IPS DF 4.7 (cell line): ENCODE measurements around the gene SLC9A3.
"Not testable (repeated sequence)": the region's sequence is repeated elsewhere in the genome, so short reads cannot be mapped to it uniquely, and the experiment has no call there.

Source experiments
- DNase-seq: peaks from one replicate; pipeline ENCODE4 v3.0.0-alpha.2; 2013; ENCODE audit warnings: low spot score; ENCODE audit errors: extremely low read depth

The SLC9A3 gene

DNA sequence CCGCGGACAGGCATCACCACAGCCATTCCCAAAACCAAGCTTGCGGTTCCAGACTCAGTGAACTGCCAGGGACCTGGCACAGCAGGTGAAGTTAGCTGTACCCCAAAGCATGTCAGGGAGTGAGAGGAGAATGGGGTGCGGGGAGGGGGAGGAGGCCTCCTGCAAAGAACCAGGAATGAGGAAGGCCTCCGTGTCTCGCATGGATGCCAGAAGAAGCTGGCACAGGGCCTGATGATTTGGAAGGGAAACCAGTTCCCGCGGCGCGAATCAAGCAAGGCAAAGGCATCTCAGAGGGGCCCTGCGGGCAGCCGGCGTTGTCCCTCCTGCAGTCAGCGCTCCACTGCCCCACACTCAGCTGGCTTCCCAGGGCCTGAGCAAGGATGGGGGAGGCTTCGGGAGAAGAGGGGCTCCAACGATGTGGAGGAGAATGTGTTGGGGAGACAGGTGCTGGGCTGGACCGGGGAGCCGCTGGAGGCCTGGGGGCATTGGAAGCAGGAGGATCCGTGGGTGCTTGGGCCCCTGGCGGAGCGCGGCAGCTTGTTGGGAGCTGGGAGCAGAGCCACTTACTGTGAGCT, 14.6 kb downstream of the SLC9A3 start:
- DNase-seq = no peak

- not testable (repeated sequence) for DNase-seq
Observed at GRCh38 chr5:507986-508575, 16.2 kb downstream of the SLC9A3 start.

- no peak for DNase-seq
Observed at GRCh38 chr5:505951-506525, 18.2 kb downstream of the SLC9A3 start.

GRCh38 chr5:504326-505154, 19.7 kb downstream of the SLC9A3 start:
- no peak for DNase-seq

GRCh38 chr5:502325-503079, 21.7 kb downstream of the SLC9A3 start:
- no peak for DNase-seq

DNA sequence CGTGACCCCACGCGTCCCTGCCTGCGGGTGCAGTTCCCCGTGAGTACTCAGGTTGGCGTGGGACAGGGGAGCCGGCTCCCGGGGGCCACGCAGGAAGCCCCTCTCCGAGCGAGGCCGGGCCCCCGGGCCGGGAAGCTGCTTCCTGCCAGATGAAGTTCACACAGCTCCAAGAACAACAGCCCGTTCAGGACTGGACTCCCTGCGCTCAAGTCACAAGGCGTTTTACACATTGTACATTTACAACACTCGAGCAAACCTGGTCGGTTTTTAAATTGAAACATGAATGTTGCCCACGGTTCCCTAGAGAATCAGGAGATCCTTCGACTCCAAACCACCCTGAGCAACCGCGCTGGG, 22.4 kb downstream of the SLC9A3 start:
- no peak for DNase-seq

- no peak for DNase-seq
Observed at GRCh38 chr5:501105-501830, 23.0 kb downstream of the SLC9A3 start.

DNA sequence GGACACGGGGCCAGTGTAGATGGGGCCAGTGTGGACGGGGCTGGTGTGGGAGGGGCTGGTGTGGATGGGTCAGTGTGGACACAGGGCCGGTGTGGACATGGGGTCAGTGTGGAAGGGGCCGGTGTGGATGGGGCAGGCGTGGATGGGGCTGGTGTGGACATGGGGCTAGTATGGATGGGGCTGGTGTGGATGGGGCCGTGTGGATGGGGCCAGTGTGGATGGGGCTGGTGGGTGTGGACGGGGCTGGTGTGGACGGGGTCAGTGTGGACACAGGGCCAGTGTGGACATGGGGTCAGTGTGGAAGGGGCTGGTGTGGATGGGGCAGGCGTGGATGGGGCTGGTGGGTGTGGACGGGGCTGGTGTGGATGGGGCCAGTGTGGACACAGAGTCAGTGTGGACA, 23.8 kb downstream of the SLC9A3 start:
- no peak for DNase-seq

- DNase-seq = no peak
Observed at GRCh38 chr5:499233-500209, 24.7 kb downstream of the SLC9A3 start.

DNA sequence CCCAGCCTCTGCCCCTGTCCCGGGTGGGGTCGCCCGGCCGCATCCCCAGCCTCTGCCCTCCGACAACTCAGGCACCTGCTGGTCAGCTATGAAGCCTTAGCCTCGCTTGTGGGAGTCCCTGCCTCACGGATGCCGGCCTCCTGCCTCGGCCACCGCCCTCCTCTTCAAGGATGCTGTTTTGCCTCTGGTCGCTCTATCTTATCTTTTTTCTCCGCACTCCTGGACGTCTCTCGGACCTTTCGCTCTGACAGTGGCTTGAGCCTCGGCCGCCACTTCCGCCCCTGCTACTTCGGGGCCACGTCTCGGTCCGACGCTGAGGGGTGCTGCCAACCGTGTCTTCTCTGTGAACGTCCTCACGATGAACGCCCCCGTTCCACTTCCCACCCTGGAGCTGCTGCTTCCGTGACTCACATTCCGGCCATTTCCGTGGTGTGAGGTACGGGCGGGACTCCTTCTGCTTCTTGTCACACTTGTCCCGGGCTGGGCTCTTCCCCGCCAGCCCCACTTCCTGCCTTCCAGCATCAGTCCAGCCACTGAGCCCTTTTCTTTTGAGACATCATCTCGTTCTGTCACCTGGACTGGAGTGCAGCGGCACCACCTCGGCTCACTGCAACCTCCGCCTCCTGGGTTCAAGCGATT, 26.3 kb downstream of the SLC9A3 start:
- DNase-seq = no peak

DNA sequence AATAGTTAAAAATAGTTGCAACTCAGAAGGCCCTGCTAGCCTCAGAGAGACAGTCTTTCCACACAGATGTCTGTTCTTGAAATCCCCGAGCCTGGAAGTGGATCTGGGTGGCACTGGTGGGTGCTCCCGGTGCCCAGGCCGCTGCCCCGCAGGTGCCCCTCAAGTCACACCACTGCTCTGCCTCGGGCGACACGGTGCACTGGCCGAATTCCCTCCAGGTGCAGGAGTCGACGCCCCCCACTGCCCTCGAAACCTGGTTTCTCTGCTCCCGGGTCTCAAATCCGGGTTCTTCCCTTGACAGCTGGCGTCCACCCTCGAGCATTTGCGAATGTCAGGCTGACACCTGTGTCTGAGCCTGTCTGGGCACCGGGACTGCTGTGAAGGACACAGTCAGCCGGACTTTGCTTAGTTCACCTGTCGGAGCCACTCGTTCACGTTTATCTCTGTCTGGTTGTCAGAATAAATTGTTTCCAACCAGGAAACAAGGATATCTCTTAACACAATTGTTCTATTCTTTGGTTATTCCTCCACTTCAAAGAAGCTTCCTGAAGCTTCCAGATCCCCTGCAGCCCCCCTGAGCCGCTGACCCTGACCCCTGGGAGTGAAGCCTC, 27.1 kb downstream of the SLC9A3 start:
- DNase-seq = no peak

DNA sequence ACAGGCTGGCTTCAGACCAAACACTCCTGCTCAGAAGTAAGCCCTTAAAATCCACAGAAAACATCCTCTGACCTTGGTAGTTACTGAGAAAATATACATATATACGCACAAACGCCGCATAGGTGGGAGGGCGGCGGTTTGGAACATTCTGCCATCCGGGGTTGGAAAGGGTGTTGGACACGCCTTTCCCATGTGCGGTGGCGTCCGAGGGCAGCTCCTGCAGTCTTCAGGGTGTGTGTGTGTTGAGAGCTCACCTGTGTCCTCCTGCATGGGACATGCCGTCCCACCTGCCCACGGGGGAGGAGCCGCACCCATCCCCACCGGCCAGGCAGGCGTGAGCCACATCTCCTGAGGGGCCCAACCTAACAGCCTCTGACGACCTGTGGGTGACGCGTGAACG, 28.2 kb downstream of the SLC9A3 start:
- no peak for DNase-seq

- DNase-seq = no peak
Observed at GRCh38 chr5:494667-495255, 29.5 kb downstream of the SLC9A3 start.

DNA sequence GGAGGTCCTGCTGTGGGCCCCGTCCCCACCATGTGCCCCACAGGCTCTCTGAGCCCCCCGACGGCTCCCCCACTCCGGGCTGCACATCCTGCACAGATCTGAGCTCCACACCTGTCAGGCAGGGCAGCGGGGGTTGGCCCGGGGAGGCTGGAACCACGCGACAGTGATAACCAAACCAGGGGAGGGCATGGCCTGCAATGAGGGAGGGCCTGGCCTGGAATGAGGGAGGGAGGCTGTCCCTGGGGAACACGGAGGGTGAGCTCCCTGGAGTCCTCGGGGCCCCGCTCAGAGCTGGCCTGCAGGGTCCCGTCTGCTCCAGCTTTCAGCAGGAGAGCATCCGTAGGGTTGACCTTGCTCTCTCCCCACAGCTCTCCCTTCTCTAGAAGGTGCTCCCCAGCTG, 30.5 kb downstream of the SLC9A3 start:
- no peak for DNase-seq

DNA sequence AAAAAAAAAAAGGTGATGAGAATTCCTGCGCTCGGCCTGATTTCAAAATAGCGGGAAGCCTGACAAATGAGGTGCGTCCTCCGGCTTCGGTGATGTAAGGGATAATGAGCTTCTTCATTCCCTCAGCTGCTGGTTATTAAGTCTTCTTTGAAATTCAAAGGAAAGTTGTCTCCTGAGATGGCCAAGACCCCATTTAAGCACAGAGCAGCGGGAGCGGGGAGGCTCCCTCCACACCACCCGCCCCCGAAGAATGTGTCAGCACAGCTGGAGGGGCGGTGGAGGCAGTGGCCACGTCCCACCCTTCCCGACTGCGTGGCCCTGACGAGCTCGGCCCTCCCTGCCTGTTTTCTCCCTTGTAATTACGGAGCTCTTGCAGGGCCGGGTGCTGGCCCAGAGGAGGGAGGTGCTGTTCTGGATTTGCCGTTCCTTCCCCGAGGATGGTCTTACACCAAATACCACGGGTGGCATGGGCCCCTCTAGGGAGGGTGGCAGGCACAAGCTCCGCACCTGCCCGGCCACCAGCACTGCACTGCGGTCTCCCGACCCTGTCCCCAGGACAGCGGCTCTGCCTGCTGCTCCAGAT, 31.0 kb downstream of the SLC9A3 start:
- no peak for DNase-seq

DNA sequence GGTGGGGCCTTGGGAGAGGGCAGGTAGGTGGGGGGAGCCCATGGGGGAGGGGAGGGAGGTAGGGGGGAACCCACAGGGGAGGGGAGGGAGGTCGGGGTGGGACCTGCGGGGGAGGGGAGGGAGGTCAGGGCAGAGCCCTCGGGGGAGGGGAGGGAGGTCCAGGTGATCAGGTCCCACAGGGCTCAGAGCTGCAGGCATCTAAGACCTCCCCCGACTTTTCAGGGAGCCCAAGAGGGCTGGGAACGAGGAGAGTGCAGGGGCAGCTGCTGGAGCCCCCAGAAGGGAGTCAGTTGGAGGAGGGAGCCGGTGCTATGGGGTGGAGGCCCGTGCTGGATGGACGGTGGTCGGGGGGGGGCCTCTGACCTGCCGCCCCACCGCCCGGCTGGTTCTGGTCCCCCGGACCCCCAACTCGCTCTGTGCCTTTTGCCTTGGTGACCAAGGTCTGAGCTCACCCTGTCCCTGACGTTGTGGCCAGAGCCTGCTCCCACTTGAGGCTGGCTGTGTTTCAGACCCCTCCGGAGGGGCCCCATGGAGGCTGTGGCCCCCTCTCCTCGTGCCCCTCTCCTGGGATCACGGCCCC, 31.8 kb downstream of the SLC9A3 start:
- DNase-seq = no peak

DNA sequence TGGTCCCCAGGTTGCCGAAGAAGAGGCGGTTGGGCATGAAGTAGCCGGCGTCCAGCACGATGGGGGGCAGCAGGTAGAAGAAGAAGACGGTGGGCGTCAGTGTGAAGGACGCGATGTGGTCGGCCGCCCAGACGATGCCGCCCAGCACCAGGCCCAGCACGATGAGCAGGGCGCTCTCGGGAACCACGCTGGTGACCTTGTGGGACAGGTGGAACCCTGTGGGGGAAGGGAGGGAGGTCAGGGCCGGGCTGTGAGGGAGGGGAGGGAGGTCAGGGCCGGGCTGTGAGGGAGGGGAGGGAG, 32.4 kb downstream of the SLC9A3 start:
- DNase-seq = no peak
